ENCODE results near the gene GRID2IP.
"Not testable (repeated sequence)": the region's sequence is repeated elsewhere in the genome, so short reads cannot be mapped to it uniquely, and the experiment has no call there.

GRID2IP gene

DNA sequence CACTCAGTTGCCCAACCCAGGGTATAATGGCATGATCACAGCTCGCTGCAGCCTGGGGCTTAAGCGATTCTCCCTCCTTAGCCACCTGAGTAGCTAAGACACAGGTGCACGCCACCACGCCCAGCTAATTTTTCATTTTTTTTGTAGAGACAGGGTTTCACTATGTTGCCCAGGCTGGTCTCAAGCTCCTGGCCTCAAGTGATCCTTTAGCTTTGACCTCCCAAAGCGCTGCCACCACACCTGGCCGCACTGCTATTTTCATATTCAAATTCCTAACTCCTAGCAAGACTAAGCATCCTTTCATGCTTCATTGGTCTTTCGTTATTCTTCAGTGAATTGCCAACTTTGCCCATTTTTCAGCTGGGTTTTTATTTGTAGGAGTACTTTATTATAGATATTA is 73.1 kb downstream of the GRID2IP start:
- no peak for DNase-seq (ENCODE audit: low read depth)
- no peak overlapping the region for H3K4me3 ChIP-seq (ENCODE audit: control insufficient read depth, low read depth, low read length)
- TF ChIP-seq, protein P1, sequence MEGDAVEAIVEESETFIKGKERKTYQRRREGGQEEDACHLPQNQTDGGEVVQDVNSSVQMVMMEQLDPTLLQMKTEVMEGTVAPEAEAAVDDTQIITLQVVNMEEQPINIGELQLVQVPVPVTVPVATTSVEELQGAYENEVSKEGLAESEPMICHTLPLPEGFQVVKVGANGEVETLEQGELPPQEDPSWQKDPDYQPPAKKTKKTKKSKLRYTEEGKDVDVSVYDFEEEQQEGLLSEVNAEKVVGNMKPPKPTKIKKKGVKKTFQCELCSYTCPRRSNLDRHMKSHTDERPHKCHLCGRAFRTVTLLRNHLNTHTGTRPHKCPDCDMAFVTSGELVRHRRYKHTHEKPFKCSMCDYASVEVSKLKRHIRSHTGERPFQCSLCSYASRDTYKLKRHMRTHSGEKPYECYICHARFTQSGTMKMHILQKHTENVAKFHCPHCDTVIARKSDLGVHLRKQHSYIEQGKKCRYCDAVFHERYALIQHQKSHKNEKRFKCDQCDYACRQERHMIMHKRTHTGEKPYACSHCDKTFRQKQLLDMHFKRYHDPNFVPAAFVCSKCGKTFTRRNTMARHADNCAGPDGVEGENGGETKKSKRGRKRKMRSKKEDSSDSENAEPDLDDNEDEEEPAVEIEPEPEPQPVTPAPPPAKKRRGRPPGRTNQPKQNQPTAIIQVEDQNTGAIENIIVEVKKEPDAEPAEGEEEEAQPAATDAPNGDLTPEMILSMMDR (conservative IDR thresholded peaks at IDR 0.05; ENCODE audit: control insufficient read depth, insufficient read depth, low read depth, low read length): no peak

DNA sequence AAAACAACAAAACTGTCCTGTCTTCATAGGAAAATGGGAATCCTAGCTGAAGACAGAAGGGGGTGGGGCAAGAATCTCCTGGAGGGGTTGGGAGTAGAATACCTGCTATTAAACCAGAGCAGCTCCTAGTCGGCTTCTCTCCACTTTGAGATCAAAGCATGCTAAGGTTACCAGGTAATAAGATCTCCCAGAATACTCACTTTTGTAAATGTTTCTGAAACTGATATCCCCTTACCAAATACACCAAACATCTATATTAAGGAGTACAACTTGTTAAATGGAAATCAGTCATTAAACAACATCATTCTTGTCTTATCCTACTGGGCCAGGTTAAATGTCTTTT is 74.0 kb downstream of the GRID2IP start:
- no peak for DNase-seq (ENCODE audit: low read depth)
- TF ChIP-seq, protein P1 (conservative IDR thresholded peaks at IDR 0.05; ENCODE audit: control insufficient read depth, insufficient read depth, low read depth, low read length): no peak
- H3K4me3 ChIP-seq (ENCODE audit: control insufficient read depth, low read depth, low read length): no peak overlapping the region

DNA sequence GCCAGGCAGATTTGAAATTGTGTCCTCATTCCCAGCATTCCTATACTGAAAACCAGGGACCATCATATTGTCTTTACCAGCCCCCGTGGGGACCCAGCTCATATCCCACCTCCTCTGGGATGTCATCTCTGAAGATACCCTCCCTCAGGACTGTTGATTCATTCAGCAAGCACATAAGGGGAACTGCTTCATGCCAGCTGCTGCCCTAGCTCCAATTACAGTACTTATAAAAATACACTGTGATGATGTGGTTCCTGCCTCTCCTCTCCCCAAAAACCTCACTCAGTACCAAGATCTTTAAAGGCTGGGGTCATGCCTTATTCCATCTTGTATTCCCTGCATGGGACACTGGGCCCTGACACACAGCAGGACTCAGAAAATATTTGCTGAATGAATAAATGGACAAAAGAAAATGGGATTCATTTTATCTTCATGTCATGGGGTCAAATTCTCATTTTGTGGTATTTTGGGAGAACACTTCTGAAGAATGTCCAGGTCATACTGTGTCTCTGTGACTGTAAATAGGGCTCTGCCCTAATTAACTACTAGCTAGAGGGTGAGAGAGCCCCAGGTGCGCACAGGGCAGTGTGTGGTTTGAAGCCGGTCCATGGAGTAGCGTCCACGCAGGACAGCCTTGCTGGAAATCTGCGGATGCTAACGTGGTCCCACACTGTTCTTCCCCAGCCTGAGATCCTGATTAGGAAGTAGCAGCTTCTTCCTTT is 74.5 kb downstream of the GRID2IP start:
- H3K4me3 ChIP-seq (ENCODE audit: control insufficient read depth, low read depth, low read length): no peak overlapping the region
- TF ChIP-seq, protein P1 (conservative IDR thresholded peaks at IDR 0.05; ENCODE audit: control insufficient read depth, insufficient read depth, low read depth, low read length): no peak
- no peak for DNase-seq (ENCODE audit: low read depth)

DNA sequence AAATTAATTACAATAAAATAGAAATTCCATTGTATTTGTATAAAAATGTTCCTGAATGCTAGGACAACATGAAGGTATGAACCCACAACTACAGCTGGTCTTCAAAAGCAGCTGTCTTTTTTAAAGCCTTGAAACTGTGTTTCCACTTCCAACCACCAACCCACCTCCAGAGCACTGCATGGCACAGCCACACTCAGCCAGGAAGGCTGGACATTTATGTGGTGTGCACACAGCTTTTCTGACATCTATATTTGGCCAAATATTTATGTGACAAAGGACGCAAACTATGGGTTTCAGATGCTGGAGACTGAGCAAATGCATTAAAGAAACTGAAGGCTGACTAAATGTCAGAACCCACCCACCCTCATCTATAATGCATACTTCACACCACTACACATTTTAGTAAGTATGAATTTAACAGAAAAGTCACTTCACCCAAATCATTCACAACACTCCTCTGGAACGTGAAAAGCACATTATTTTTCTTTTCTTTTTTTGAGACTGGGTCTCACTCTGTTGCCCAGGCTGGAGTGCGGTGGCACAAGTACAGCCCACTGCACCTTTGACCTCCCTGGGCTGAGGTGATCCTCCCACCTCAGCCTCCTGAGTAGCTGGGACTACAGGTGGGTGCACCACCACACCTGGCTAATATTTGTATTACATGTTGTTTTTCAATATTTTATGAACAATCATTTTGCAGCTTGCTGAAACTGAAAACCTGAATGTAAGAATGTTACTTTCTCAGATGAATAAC is 75.7 kb downstream of the GRID2IP start:
- H3K4me3 ChIP-seq (ENCODE audit: control insufficient read depth, low read depth, low read length): no peak overlapping the region
- no peak for DNase-seq (ENCODE audit: low read depth)
- TF ChIP-seq, protein P1 (conservative IDR thresholded peaks at IDR 0.05; ENCODE audit: control insufficient read depth, insufficient read depth, low read depth, low read length): no peak

DNA sequence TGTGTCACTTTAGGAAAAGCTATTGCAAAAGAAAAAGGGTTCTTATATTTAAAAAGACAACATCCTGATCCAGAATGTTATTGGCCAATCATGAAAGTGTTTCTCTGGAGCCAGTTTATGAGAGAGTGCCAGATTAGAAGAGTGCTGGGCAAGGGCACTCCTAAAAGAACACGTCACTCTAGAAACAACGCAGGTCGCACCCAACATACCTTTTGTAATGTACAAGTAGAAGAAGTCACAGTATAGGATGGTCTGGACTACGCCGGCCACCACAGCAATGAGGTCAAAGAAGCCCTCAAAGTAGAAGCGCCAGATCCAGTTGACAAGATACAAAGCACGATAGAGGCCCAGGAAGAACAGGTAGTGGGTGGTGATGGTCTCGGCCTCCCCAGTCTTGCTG is 85.4 kb downstream of the GRID2IP start:
- no peak overlapping the region for H3K4me3 ChIP-seq (ENCODE audit: control insufficient read depth, low read depth, low read length)
- TF ChIP-seq, protein P1 (conservative IDR thresholded peaks at IDR 0.05; ENCODE audit: control insufficient read depth, insufficient read depth, low read depth, low read length): no peak
- DNase-seq (ENCODE audit: low read depth): no peak

DNA sequence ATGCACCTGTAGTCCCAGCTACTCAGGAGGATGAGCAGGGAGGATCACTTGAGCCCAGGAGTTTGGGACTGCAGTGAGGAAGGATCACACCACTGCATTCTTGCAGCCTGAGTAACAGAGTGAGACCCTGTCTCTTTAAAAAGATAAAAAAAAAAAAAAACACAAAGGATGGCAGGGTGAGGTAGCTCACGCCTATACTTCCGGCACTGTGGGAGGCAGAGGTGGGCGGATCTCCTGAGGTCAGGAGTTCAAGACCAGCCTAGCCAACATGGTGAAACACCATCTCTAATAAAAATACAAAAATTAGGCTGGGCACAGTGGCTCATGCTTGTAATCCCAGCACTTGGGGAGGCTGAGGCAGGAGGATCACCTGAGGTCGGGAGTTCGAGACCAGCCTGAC is 87.7 kb downstream of the GRID2IP start:
- H3K4me3 ChIP-seq (ENCODE audit: control insufficient read depth, low read depth, low read length); DNase-seq (ENCODE audit: low read depth): not testable (repeated sequence)

DNA sequence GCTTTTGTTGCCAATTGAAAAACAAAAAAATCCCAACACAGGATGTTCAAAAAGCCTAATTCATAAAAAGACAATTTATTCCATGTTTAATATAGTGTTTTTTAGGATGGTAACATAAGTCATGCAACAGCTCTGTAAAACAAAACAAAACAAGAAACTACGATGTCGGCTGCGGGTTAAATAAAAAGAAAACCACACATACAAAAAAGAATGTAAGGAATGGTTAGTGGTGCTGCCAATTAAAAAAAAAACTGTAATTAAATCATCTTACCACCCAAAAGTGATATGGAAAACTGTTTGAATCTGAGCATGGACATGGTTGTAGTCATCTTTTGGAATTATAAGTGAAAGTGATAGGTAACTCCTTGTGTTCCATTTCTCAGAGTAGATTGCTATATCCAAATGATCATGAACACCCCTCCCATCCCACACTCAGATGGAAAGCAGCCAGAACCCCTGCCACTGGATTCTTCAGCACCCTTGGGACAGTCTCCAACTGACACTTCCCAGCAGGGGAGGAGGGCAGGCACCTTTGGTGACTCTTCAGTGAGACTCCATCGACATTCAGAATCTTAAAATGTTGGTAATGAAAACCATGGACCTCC is 89.2 kb downstream of the GRID2IP start:
- DNase-seq (ENCODE audit: low read depth): no peak
- TF ChIP-seq, protein P1 (conservative IDR thresholded peaks at IDR 0.05; ENCODE audit: control insufficient read depth, insufficient read depth, low read depth, low read length): no peak
- H3K4me3 ChIP-seq (ENCODE audit: control insufficient read depth, low read depth, low read length): no peak overlapping the region

Data from fibroblast of mammary gland (primary cell).